ENCODE measurements around the gene ZDHHC20.

DNA sequence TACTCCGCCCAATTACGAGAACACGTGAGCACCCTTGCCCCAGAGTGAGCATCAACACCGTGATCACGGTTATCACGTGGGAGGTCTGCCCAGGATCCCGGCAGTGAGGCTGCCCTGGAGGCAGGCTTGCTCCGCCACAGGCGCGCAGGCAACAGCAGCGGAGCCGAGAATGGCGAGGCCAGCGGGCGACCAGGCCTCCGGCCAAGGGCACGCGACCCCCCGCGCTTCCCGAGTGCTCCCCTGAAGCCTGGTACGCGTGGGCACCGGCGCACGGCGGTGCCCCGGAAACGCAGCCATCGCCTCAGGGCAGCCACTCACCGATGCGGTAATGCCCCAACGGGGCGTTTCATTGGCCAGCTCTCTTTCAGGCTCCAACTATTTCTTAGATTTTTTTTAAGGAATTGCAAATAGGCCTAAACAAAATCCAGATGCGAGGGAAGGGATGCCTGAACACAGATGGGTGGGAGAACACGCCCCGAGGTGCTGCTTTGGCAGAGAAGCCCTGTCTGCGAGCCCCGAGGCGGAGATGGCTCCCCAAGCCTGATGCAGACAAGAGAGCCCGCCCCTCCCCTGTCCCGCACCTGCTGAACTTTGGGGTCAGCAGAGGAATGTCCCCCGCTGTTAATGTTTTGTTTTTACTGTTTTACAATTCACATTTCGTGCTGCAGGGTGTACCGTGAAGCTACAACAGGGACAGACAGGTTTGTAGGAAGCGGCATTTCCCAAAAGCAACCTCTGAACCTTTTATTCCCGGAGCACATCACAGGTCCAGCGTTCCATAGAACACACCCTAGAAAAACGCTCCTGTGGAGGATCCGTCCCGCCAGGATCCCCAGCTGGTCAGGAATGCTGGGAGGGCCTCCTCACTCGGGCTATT lies 132.7 kb downstream of the ZDHHC20 start:
- TF ChIP-seq, protein P1, sequence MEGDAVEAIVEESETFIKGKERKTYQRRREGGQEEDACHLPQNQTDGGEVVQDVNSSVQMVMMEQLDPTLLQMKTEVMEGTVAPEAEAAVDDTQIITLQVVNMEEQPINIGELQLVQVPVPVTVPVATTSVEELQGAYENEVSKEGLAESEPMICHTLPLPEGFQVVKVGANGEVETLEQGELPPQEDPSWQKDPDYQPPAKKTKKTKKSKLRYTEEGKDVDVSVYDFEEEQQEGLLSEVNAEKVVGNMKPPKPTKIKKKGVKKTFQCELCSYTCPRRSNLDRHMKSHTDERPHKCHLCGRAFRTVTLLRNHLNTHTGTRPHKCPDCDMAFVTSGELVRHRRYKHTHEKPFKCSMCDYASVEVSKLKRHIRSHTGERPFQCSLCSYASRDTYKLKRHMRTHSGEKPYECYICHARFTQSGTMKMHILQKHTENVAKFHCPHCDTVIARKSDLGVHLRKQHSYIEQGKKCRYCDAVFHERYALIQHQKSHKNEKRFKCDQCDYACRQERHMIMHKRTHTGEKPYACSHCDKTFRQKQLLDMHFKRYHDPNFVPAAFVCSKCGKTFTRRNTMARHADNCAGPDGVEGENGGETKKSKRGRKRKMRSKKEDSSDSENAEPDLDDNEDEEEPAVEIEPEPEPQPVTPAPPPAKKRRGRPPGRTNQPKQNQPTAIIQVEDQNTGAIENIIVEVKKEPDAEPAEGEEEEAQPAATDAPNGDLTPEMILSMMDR (IDR thresholded peaks at IDR 0.05) = no peak
- no peak for TF ChIP-seq POLR2A (IDR thresholded peaks at IDR 0.05)

All from thyroid gland (tissue), 4 donors.